GM03348 (cell line): ENCODE data around the gene KRT71.

Experiments used
- DNase-seq: peaks from one replicate; pipeline ENCODE4 v3.0.0; 2012; ENCODE audit warnings: low spot score

The KRT71 gene

GRCh38 chr12:52539083-52539820, 13.7 kb downstream of the KRT71 start:
- no peak for DNase-seq

GRCh38 chr12:52537101-52537500, 15.8 kb downstream of the KRT71 start:
- DNase-seq, result no peak

- DNase-seq, result no peak
Measured at GRCh38 chr12:52535574-52535973, 17.4 kb downstream of the KRT71 start.

GRCh38 chr12:52534482-52534881, 18.5 kb downstream of the KRT71 start:
- DNase-seq, result no peak

GRCh38 chr12:52533686-52534470, 19.1 kb downstream of the KRT71 start:
- DNase-seq, result no peak

- DNase-seq, result no peak
Measured at GRCh38 chr12:52532636-52533035, 20.3 kb downstream of the KRT71 start.

GRCh38 chr12:52531566-52532300, 21.2 kb downstream of the KRT71 start:
- no peak for DNase-seq

GRCh38 chr12:52530905-52531304, 22.0 kb downstream of the KRT71 start:
- no peak for DNase-seq

GRCh38 chr12:52530366-52530765, 22.6 kb downstream of the KRT71 start:
- DNase-seq, result no peak

GRCh38 chr12:52529846-52530245, 23.1 kb downstream of the KRT71 start:
- DNase-seq, result no peak

GRCh38 chr12:52529417-52529816, 23.5 kb downstream of the KRT71 start:
- no peak for DNase-seq

GRCh38 chr12:52528641-52529143, 24.3 kb downstream of the KRT71 start:
- no peak for DNase-seq

GRCh38 chr12:52527121-52527800, 25.7 kb downstream of the KRT71 start:
- no peak for DNase-seq

- no peak for DNase-seq
Measured at GRCh38 chr12:52526511-52526951, 26.4 kb downstream of the KRT71 start.

GRCh38 chr12:52525661-52526499, 27.1 kb downstream of the KRT71 start:
- DNase-seq, result no peak

- DNase-seq, result no peak
Measured at GRCh38 chr12:52524898-52525591, 27.9 kb downstream of the KRT71 start.

- no peak for DNase-seq
Measured at GRCh38 chr12:52524241-52524897, 28.6 kb downstream of the KRT71 start.

- DNase-seq, result no peak
Measured at GRCh38 chr12:52523824-52524223, 29.1 kb downstream of the KRT71 start.

- no peak for DNase-seq
Measured at GRCh38 chr12:52522346-52523011, 30.5 kb downstream of the KRT71 start.
